Stimulated activated CD8-positive, alpha-beta memory T cell treated with anti-CD3 and anti-CD28 coated beads, Interleukin-2, amount 100 ng/mL, for 48 hours (primary cell): Measurements from ENCODE around the gene BCORL1.

Source experiments
- DNase-seq, 2 donors: peaks; one replicate each; pipeline ENCODE4 v3.0.0-alpha.2; 2020; ENCODE audit warnings: low read depth in 2 of 2

BCORL1 gene

DNA sequence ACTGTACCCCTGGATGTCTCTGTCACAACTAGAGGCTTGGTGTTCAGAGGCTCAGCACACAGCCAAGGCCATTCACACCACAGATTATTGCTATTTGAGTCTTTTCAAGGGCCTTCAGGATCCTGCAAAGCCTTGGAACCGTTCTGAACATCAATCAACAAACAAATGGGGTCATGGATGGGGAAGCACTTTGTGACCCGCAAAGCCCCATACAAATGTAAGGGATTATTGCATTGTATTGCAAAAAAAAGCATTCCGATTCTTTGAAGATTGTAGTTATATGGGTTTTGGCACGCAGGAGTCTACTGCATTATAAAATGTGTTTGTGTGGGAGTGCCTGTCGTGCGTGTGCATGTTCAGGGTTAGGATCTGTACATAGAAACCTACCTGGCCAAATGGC, 17.3 kb upstream of the BCORL1 start:
- DNase-seq: no peak

DNA sequence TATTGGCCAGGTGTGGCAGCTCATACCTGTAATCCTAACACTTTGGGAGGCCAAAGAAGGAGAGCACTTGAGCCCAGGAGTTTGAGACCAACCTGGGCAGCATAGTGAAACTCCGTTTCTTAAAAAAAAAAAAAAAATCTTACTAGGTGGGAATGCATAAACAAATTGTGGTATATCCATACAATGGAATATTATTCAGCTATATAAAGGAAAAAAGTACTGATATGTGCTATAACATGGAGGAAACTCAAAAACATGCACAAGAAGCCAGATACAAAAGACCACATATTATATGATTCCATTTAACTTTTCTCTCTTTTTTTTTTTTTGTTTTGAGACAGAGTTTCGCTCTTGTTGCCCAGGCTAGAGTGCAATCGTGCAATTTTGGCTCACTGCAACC, 13.5 kb upstream of the BCORL1 start:
- DNase-seq: no peak

DNA sequence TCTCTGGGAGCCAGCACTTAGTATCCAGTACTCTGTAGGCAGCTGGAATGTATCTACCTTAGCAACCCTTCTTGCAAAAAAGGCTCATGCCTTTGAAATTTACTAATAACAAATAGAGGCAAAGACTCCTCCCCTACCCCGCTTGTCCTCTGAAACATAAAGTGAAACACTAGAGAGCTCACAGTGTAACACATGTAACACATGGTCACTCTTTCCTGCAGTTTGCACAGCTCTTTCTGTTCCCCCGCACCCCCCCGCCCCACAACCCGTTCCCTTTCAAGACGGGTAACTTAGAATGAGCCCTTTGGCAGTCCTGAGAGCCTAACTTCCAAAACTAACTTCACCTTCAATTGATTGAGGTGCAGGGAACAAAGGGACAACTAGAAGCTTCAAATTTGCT, 6.0 kb upstream of the BCORL1 start:
- DNase-seq: no peak

DNA sequence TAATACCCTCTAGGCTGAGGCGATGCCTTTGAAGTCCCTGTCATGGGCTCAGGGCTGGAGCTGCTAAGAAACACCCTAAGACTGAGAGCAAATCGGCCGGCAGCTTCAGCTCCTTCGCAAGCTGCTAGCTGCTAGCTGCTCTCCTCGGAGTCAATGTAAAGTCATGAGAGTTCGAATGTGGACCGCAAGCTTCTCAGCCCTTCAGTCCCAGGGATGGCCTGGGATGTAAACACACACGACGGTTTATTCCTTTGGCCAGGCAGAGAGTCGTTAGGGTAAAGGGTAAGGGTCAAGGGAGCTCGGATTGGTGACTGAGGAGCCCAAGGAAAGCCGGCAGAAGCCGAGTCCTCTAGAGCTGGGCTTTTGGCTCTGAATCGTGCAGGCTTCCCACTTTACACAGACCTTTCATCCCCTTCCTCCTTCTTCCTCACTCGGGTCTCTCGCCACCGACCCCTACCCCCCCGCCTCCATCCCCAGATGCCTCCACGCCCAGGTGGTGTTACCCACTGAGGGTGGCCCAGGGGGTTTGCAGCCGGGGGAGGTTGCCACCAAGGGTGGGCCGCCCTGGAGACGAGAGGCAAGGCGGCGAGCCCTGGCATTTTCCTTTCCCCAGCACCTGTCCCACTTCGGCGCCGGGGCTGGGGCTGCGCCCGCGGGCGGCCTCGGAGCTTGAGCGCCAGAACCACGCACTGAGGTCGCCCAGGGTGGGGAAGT, 3.1 kb upstream of the BCORL1 start:
- DNase-seq: no peak

DNA sequence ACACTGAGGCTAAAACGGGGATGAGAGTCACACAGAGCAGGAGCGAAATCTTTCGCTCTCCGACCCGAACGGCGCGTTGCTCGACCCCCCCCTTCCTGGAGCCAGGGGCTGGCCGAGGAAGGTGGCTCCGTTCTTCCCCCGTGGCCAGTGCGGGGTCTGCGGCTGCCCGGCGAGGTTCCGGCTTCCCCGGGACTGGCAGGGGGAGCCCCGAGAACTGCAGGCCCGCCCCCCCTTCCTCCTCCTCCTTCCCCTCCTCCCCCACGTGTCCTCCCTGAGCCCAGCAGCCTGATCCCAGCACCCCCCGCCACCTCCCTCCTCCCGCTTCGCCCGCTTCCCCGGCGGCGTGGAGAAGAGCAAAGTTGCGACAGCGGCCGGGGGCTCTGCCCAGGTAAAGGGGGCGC, 2.4 kb upstream of the BCORL1 start:
- no peak for DNase-seq

DNA sequence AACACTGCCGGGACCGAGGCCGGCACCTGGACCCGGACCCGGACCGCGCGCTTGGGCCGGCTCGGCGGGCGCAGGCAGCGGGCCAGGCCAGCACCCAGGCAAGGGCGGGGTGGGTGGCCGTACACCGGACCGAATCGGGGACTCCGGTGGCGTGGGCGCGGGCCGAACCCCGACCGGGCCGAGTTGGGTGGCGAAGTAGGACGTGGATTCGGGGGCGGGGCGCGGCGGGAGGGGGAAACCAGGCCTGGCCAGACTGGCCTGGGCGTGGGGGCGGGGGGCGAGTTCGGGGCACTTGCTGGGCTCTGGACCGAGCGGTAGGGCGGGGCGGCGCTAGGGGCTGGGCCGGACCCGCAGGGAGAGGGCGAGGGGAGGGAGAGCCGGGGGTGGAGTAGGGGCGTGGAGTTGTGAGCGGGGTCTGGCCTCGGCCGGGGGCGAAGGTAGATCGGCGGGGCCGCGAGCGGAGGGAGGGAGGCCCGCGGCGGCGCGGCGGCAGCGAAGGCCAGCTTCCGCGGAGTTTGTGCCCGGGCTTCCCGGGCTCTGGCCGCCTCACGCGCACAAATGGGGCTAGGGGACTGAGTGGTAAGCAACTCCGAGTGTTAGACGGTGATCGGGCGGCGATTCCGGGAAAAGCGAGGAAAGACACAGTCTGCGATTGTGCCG, 1.8 kb upstream of the BCORL1 start:
- no peak for DNase-seq

DNA sequence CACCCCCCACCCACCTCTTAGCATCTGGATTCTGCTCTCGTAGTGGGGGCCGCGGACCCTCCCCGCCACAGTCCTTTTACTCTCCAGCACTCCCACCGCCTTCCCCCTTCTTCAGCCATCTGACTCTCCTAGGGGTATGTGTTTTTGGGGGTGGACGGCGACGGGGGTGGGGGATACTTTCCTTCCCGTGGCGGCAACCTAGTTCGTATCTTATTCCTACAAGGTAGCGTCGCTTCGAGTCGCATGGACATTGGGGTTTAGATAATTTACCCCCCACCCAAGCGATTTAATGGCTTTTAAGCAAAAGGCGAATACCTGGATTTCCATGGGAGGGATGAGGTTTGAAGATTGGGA, 1.3 kb upstream of the BCORL1 start:
- no peak for DNase-seq

DNA sequence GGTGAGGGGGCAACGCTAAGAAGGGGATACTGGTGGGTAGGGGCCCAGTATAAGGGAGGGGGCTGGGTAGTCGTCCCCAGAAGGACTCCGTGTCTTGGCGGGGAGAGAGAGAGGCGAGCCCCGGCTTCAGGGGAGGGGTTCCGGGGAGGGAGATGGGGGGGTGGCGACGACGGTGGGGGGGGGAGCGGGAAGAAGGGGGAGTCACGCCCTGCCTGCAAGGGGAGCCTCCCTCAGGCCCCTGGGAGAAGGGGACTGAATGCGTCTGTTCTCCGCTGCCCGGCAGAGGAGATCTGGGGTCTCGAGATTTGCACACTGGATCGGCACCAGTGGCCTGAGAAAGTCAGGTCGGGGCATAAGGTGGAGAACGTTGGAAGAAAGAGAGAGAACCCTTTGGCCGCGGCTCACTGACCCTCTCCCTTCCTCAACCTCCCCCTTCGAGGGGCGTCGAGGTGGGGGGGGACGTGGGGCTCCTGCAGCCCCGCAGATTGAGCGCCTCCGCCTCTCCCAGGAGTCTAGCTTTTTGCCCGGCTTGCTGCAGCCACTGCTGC, 609 bp upstream of the BCORL1 start:
- no peak for DNase-seq

DNA sequence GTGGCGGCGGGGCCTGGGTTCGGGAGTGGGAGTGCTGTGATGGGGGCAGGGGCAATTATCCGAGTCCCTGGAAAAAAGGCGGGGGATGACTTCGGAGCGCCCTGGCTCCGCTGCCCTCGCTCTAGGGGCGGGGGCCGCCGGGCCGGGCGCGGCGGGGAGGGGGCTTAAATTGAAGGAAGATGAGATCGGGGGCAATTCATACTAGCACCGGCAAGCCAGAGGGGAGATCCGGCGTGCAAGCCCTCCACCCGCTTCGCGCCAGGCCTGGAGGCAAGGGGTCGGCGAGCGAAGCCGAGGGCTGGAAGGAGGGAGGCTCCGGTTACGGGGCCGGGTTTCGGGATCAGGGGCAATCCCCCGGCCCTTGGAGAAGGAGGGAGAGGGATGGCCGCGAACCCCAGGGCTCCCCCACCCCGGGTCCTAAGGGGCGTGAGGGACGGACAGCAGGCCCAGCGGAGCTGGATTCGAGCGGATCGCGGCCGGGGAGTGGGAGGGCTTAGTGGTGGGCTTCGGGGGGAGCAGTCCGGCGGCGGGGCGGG, 1.2 kb downstream of the BCORL1 start:
- DNase-seq: no peak

DNA sequence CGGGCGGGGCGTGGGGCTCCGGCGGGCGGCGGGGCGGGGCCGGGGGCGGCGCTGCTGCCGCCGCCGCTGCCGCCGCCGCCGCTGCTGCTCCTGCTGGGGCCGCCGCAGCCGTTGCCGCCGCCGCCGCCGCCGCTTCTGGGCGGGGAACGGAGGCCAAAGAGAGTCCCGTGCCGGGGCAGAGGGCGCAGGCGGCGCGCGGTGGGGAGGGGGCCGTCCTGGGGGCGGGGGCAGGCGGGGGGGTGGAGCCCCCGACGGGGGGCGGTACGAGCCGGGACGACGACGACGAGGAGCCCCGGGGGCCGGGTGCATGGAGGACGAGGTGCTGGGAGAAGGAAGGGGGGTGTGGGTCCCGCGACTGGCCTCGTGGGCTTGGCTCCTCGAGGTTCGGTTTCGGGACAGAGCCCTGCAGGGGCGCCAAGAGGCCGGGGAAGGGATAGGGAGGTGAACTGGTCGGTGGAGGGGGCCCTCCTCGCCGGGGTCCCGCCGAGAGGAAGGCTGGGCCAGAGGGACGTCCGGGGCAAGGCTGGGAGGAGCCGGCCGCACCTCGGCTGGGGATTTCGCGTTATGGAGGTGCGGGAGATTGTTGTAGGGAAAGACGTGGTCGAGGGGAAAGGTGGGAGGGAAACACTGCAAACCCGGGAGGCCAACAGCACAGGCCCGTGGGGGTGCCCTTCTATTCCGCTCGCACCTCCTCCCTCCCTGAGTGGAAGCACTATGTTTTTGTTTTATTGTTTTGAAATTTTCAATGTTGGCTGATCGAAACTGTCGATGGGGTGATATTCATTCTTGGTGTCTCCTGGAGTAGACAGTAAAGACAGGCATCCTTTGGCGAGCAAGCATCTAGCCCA, 1.9 kb downstream of the BCORL1 start:
- DNase-seq: no peak

DNA sequence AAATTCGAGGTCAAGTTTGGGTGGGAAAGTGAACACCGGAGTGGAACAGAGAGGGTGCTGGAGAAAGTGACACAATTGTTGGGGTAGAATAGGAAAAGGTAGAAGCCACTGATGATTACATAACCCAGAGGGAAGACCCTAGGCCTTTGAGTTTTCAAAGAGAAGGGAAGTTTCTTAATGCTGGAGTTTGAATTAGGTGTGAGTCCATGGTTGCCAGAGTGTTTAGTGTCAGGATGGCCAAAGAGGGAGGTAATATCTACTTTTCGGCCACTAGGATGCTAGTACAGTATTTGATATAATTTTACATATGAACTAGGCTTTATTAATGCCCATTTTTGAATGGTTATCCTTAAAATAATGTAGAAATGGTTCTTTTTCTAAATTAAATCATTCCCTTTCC, 5.4 kb downstream of the BCORL1 start:
- no peak for DNase-seq

DNA sequence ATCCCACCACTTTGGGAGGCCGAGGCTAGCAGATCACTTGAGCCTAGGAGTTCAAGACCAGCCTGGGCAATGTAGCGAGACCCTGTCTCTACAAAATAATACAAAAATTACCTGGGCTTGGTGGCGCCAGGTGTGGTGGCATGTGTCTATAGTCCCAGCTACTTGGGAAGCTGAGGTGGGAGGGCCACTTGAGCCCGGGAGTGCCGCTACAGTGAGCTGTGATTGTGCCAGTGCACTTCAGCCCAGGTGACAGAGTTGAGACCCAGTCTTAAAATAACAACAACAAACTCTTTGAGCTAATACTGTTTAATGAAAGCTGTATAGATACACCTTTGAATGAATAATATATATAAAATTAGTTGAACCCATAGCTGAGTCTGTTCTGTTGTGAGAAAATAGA, 9.7 kb downstream of the BCORL1 start:
- DNase-seq: no peak

DNA sequence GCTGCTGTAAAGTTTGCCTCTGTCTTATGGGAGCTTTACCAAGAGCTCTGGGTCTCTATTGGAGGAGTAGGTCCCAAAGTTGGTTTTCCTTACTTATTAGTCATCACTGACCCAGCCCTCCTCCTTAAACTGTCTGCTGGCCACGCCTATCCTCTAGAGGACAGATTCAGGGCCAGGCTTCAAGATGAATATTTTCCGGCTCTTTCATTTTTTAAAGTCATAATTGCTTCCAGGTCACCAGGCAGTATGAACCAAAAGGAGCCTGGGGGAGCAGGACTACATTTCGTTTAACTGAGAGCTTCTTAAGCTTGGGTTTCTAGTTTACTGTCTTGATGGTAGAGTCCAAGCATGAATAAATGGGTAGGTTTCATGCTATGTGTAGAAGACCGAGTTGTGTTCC, 13.7 kb downstream of the BCORL1 start:
- DNase-seq: no peak

DNA sequence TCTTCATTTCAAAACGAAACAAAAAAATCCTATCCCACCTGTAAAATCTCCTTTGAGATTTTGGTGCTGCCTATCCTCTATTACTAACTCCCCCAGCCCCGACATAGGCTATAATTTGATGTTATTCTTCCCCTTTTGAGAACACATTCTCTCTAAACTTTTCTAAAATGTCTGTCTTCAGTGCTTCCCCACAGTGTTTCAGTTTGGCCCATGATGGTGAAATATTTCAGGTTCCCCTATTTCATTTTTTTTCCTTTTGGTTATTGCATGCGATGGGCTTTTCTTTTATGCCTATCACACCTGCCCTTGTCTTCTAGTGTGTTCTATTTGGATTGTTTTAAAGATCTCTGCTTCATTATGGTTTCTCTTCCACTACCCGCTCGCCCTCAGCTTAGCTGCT, 14.7 kb downstream of the BCORL1 start:
- no peak for DNase-seq

DNA sequence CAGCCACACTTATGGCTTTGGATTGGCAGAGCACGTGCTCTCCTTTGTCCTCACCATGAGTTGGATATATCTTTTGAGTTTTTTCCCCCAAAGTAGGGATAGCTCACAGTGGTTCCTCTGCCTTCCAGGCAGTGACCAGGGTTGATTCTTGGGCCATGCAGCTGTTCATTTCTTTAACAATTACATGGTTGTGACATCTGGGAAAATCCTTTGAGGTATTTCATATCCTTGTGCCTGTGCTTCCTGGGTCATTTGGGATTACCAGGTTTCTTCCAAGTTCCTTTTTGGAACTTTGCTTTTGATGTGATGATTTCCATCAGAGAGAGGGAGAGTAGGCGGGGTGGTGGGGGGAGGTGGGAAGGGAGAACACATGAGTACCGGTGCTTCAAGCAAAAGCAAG, 15.6 kb downstream of the BCORL1 start:
- no peak for DNase-seq

DNA sequence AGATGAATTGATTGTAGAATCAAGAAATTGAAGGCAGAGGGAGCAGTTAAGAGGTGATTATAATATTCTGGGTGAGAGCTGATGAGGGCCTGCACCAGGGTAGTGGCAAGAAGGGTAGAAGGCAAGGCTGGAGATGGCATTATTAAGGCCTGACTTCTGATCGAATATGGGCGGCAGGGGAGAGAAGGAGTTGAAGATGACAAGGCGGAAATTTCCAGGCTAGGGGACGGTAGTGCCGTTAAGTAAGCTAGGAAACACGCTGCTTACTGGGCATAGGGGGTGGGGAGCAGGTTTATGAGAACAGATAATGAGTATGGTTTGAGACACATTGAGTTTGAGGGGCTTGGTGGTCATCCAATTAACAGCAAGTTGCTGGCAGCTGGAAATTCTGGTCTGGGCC, 19.5 kb downstream of the BCORL1 start:
- no peak for DNase-seq

DNA sequence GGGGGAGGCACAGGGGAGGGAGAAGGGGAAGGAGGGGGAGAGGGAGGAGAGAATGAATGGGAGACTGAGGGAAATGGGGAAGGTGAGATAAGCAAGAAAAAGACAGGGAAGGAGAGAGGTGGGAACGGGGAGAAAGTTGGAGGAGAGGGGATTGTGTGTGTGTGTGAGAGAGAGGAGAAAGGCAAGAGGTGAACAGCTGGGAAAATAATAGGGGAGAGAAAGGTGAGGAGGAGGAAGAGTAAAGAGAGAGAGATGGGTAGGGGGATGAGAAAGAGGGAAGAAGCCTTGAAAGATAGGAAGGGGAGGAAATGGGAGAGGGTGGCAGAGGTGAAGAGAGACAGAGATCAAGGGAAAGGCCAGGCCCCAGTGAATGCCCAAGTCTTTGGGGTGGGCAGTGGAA, 20.1 kb downstream of the BCORL1 start:
- no peak for DNase-seq

DNA sequence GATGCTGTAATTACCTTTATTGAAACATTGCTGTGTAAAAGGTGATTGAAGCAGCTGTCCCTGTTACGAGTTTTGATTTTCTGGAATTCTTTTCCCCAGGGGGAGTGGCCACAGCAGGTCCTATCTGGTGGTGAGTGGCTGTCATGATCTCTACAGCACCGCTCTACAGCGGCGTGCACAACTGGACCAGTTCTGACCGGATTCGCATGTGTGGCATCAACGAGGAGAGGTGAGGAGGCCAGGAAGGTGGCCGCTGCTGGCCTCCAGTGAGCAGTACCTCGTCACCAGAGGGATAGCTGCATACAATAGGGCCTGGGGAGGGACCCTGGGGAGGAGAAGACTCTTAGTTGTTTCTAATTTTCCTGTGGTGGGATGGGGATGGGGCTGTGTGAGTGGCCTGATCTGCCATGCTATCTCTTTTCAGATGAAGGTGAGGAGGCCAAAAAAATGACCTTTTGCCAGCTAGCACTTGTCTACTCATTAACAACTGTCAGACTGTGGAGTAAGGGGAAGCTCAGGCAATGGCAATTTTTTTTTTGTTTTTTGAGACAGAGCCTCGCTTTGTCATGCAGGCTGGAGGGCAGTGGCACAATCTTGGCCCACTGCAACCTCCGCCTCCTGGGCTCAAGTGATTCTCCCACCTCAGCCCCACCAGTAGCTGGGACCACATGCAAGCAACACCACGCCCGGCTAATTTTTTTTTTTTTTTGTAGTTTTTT, 22.8 kb downstream of the BCORL1 start:
- no peak for DNase-seq

DNA sequence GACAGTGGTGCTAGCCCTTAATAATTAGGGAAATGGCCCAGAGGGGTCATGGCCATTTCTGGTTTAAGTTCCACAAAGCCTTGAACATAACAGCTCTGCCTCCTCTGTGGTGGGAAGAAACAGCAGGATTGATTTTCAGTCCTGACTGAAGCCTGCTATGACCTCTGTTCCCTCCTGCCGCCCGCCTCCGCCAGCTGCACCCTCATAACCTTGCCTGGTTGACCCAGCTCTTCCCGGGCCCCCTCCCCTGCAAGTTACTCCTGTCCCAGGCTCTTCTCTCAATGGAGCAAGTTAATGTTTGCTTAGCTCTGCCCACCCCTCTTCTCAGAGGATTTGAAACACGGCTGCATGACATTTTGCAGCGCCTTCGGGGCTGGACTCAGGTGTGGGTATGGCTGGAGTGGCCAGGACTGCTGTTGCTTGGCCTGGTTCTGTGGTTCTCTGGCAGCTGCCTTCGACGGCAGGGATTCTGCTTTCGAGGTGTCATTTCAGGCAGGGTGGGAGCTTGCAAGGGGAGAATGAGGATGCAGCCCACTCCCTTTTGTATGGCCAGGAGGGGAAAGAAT, 27.3 kb downstream of the BCORL1 start:
- no peak for DNase-seq

DNA sequence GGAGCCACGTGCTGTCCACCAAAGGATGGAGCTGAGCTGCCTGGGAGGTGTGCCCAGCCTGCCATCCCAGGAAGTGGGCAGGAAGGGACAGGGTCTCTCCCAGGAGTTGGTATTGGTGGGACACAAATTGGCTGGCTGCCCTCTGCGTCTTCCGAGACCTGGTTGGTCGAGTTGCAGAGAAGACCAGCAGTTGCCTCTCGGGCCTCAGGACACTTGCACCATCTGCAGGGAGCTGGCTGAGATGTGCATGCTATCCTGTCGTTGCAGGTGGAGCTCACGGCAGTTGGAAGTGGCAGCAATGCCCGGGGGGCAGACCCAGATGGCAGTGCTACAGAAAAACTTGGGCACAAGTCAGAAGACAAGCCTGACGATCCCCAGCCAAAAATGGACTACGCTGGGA, 30.2 kb downstream of the BCORL1 start:
- DNase-seq: no peak

DNA sequence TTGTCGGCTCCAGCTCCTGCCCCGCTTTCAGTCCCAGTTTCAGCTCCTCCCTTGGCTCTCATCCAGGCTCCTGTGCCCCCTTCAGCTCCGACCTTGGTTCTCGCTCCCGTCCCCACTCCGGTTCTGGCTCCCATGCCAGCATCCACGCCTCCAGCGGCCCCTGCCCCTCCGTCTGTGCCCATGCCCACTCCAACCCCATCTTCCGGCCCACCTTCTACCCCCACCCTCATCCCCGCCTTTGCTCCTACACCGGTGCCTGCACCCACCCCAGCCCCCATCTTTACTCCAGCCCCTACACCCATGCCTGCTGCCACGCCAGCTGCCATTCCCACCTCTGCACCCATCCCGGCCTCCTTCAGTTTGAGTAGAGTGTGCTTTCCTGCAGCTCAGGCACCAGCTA, 31.2 kb downstream of the BCORL1 start:
- no peak for DNase-seq

DNA sequence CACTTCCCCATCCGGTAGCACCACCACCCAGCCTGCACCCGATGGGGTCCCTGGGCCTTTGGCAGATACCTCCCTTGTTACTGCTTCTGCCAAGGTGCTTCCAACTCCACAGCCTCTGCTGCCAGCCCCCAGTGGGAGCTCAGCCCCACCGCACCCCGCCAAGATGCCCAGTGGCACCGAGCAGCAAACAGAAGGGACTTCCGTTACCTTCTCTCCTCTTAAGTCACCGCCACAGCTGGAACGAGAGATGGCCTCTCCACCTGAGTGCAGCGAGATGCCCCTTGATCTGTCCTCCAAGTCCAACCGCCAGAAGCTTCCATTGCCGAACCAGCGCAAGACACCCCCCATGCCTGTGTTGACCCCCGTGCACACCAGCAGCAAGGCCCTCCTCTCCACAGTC, 31.9 kb downstream of the BCORL1 start:
- no peak for DNase-seq
